GM21737 (cell line): ENCODE results near the gene RAB4B.
"Not testable (repeated sequence)": the region's sequence is repeated elsewhere in the genome, so short reads cannot be mapped to it uniquely, and the experiment has no call there.

Source experiments
- ATAC-seq: cut with Tn5 transposase; IDR thresholded peaks from one replicate; pipeline ENCODE4 v1.9.1; 2021; ENCODE audit warnings: mild to moderate bottlenecking, moderate library complexity; ENCODE audit not compliant: unreplicated experiment

RAB4B gene

GRCh38 chr19:40815223-40815622 lies 37.2 kb downstream of the RAB4B start:
- ATAC-seq, result no peak

GRCh38 chr19:40818480-40819399 lies 40.7 kb downstream of the RAB4B start:
- not testable (repeated sequence) for ATAC-seq

- ATAC-seq, result not testable (repeated sequence)
Measured at GRCh38 chr19:40819479-40820234, 41.6 kb downstream of the RAB4B start.

GRCh38 chr19:40822161-40822560 lies 44.1 kb downstream of the RAB4B start:
- ATAC-seq, result no peak

GRCh38 chr19:40822704-40823553 lies 44.9 kb downstream of the RAB4B start:
- ATAC-seq, result not testable (repeated sequence)

GRCh38 chr19:40824916-40825315 lies 46.9 kb downstream of the RAB4B start:
- ATAC-seq, result not testable (repeated sequence)

GRCh38 chr19:40825460-40826095 lies 47.5 kb downstream of the RAB4B start:
- not testable (repeated sequence) for ATAC-seq

- not testable (repeated sequence) for ATAC-seq
Measured at GRCh38 chr19:40826312-40826698, 48.3 kb downstream of the RAB4B start.

- not testable (repeated sequence) for ATAC-seq
Measured at GRCh38 chr19:40826699-40827385, 48.8 kb downstream of the RAB4B start.

- ATAC-seq, result no peak
Measured at GRCh38 chr19:40827386-40828247, 49.6 kb downstream of the RAB4B start.

- ATAC-seq, result no peak
Measured at GRCh38 chr19:40829205-40829604, 51.2 kb downstream of the RAB4B start.

GRCh38 chr19:40830741-40831140 lies 52.7 kb downstream of the RAB4B start:
- not testable (repeated sequence) for ATAC-seq

GRCh38 chr19:40831502-40832430 lies 53.7 kb downstream of the RAB4B start:
- ATAC-seq, result no peak

GRCh38 chr19:40832431-40832790 lies 54.4 kb downstream of the RAB4B start:
- ATAC-seq, result not testable (repeated sequence)

- ATAC-seq, result not testable (repeated sequence)
Measured at GRCh38 chr19:40833728-40834533, 55.9 kb downstream of the RAB4B start.

- no peak for ATAC-seq
Measured at GRCh38 chr19:40836754-40837429, 58.8 kb downstream of the RAB4B start.
